HepG2 (cell line): ENCODE measurements around the gene TUBG2. TPM values are rescaled to one million over a fixed set of nuclear protein-coding genes. Genes with fewer than 3 reads are reported as not detected.
A peak's percentile ranks its signal among the peaks of the same experiment; 100 is the strongest.

Source experiments
- GATAD1 ChIP-seq: IDR thresholded peaks from 2 replicates; pipeline ENCODE4 v1.6.1; 2016; ENCODE audit warnings: missing genetic modification reagents, missing compliant biosample characterization
- MZF1 ChIP-seq: sonication (generic); formaldehyde crosslinking; IDR thresholded peaks from 2 replicates; pipeline ENCODE4 v1.8.1; 2023; ENCODE audit warnings: mild to moderate bottlenecking, missing genetic modification reagents, borderline replicate concordance
- ZNF333 ChIP-seq: sonication (generic); formaldehyde crosslinking; IDR thresholded peaks from 2 replicates; pipeline ENCODE4 v1.4.0; 2020; ENCODE audit warnings: mild to moderate bottlenecking, missing genetic modification reagents, borderline replicate concordance
- ZNF382 ChIP-seq: sonication (generic); formaldehyde crosslinking; IDR thresholded peaks from 2 replicates; pipeline ENCODE4 v1.5.0; 2020; ENCODE audit warnings: missing genetic modification reagents, mild to moderate bottlenecking, borderline replicate concordance
- ZNF431 ChIP-seq: sonication (generic); formaldehyde crosslinking; IDR thresholded peaks from 2 replicates; pipeline ENCODE4 v1.9.0; 2022; ENCODE audit warnings: missing genetic modification reagents, low read depth, mild to moderate bottlenecking, borderline replicate concordance
- ZNF564 ChIP-seq: sonication (generic); formaldehyde crosslinking; IDR thresholded peaks from 2 replicates; pipeline ENCODE4 v1.8.1; 2023; ENCODE audit warnings: mild to moderate bottlenecking, missing genetic modification reagents
- ZNF616 ChIP-seq: sonication (generic); formaldehyde crosslinking; IDR thresholded peaks from 2 replicates; pipeline ENCODE4 v1.5.0; 2020; ENCODE audit warnings: low read depth, mild to moderate bottlenecking, missing genetic modification reagents
- polyA plus RNA-seq, 8 experiments: library from polyadenylated mRNA; depleted of rRNA in 3 of 8; stranded (reverse) in 7 of 8; unstranded in 1 of 8; fragments of >200 nt; fragmentation: Illumina TruSeq in 4 of 8; extraction: Trizol in 4 of 8; gene quantifications; 2 replicates each; pipeline versions ENCODE4 v1.2.1 to v1.2.3, GENCODE V29; 2011 to 2016; ENCODE audit warnings: low read depth in 4 of 8, missing spikeins in 1 of 8, mixed read lengths in 1 of 8; ENCODE audit not compliant: insufficient read depth in 1 of 8
- total RNA-seq, 5 experiments: library from RNA; depleted of rRNA; stranded (reverse); fragments of >200 nt; fragmentation: Illumina TruSeq; extraction: Trizol; gene quantifications; 2 replicates each; pipeline ENCODE4 v1.2.3, GENCODE V29; 2016; ENCODE audit warnings: low read depth in 1 of 5
- TF ChIP-seq, protein P1 (sequence below): sonication (generic); formaldehyde crosslinking; conservative IDR thresholded peaks from 2 replicates; pipeline ENCODE4 v1.4.0; 2020; ENCODE audit warnings: missing genetic modification reagents
- TF ChIP-seq, protein P2 (sequence below): sonication (generic); formaldehyde crosslinking; IDR thresholded peaks from 2 replicates; pipeline ENCODE4 v1.4.0; 2020; ENCODE audit warnings: missing genetic modification reagents
- TF ChIP-seq, protein P3 (sequence below): sonication (generic); formaldehyde crosslinking; IDR thresholded peaks from 2 replicates; pipeline ENCODE4 v1.4.0; 2020; ENCODE audit warnings: missing genetic modification reagents, borderline replicate concordance
- TF ChIP-seq, protein P4 (sequence below): sonication (generic); formaldehyde crosslinking; IDR thresholded peaks from 2 replicates; pipeline ENCODE4 v1.5.1; 2020; ENCODE audit warnings: missing genetic modification reagents, mild to moderate bottlenecking, borderline replicate concordance
- TF ChIP-seq, protein P5 (sequence below): sonication (generic); formaldehyde crosslinking; IDR thresholded peaks from 2 replicates; pipeline ENCODE4 v1.4.0; 2020; ENCODE audit warnings: missing genetic modification reagents
- TF ChIP-seq, protein P6 (sequence below): sonication (generic); formaldehyde crosslinking; conservative IDR thresholded peaks from 2 replicates; pipeline ENCODE4 v1.4.0; 2020; ENCODE audit warnings: mild to moderate bottlenecking, missing genetic modification reagents, moderate library complexity

Gene TUBG2
- total and polyA plus RNA-seq, 2 of the 13 experiments (the other 11 are each of a cell fraction or from before 2014, with no cell fraction given) = 16.0 to 42.3 TPM

DNA sequence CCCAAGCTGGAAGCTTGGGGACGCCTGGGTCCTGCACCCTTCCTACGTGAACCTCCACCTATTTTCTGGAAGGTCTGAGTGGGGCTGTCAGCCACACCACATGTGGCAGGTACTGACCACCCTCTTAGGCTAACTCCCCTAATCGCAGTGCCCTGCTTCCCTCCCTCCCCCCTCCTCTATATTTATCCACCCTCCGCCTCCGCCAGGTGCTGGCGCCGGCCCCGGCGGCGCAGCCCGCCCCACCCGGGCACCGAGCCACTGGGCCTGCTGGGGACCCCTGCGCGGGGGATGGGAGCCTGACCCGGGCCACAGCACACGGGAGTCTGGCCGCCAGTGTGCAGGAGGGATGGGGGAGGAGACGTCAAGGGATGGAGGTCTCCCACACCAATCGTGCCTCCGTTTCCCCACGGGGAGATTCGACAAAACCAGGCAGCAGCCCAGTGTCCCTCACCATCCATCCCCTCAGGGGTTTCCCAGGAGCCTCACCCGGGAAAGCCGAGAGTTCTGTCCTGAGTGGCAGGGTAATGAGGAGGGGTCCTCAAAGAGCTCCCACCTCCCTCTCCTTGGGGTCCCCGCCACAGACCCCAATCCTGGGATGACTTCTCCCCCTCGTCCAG is 16.4 kb downstream of the TUBG2 start (continued):
- TF ChIP-seq, protein P1, sequence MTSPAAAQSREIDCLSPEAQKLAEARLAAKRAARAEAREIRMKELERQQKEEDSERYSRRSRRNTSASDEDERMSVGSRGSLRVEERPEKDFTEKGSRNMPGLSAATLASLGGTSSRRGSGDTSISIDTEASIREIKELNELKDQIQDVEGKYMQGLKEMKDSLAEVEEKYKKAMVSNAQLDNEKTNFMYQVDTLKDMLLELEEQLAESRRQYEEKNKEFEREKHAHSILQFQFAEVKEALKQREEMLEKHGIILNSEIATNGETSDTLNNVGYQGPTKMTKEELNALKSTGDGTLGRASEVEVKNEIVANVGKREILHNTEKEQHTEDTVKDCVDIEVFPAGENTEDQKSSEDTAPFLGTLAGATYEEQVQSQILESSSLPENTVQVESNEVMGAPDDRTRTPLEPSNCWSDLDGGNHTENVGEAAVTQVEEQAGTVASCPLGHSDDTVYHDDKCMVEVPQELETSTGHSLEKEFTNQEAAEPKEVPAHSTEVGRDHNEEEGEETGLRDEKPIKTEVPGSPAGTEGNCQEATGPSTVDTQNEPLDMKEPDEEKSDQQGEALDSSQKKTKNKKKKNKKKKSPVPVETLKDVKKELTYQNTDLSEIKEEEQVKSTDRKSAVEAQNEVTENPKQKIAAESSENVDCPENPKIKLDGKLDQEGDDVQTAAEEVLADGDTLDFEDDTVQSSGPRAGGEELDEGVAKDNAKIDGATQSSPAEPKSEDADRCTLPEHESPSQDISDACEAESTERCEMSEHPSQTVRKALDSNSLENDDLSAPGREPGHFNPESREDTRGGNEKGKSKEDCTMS (CRISPR knock-in tag) = no peak
- TF ChIP-seq, protein P2, sequence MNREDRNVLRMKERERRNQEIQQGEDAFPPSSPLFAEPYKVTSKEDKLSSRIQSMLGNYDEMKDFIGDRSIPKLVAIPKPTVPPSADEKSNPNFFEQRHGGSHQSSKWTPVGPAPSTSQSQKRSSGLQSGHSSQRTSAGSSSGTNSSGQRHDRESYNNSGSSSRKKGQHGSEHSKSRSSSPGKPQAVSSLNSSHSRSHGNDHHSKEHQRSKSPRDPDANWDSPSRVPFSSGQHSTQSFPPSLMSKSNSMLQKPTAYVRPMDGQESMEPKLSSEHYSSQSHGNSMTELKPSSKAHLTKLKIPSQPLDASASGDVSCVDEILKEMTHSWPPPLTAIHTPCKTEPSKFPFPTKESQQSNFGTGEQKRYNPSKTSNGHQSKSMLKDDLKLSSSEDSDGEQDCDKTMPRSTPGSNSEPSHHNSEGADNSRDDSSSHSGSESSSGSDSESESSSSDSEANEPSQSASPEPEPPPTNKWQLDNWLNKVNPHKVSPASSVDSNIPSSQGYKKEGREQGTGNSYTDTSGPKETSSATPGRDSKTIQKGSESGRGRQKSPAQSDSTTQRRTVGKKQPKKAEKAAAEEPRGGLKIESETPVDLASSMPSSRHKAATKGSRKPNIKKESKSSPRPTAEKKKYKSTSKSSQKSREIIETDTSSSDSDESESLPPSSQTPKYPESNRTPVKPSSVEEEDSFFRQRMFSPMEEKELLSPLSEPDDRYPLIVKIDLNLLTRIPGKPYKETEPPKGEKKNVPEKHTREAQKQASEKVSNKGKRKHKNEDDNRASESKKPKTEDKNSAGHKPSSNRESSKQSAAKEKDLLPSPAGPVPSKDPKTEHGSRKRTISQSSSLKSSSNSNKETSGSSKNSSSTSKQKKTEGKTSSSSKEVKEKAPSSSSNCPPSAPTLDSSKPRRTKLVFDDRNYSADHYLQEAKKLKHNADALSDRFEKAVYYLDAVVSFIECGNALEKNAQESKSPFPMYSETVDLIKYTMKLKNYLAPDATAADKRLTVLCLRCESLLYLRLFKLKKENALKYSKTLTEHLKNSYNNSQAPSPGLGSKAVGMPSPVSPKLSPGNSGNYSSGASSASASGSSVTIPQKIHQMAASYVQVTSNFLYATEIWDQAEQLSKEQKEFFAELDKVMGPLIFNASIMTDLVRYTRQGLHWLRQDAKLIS (CRISPR knock-in tag) = no peak
- no peak for TF ChIP-seq MZF1 (CRISPR knock-in tag)
- TF ChIP-seq, protein P3, sequence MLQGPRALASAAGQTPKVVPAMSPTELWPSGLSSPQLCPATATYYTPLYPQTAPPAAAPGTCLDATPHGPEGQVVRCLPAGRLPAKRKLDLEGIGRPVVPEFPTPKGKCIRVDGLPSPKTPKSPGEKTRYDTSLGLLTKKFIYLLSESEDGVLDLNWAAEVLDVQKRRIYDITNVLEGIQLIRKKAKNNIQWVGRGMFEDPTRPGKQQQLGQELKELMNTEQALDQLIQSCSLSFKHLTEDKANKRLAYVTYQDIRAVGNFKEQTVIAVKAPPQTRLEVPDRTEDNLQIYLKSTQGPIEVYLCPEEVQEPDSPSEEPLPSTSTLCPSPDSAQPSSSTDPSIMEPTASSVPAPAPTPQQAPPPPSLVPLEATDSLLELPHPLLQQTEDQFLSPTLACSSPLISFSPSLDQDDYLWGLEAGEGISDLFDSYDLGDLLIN = 0 out of 2 replicates have a peak, but pooled peaks have one; percentile 3
- peak; percentile 11; the same call in 1 of the 2 replicates for TF ChIP-seq GATAD1 (CRISPR knock-in tag)
- TF ChIP-seq, protein P4, sequence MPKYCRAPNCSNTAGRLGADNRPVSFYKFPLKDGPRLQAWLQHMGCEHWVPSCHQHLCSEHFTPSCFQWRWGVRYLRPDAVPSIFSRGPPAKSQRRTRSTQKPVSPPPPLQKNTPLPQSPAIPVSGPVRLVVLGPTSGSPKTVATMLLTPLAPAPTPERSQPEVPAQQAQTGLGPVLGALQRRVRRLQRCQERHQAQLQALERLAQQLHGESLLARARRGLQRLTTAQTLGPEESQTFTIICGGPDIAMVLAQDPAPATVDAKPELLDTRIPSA (CRISPR knock-in tag) = 0 out of 2 replicates have a peak, but pooled peaks have one; percentile 34
- TF ChIP-seq, protein P5, sequence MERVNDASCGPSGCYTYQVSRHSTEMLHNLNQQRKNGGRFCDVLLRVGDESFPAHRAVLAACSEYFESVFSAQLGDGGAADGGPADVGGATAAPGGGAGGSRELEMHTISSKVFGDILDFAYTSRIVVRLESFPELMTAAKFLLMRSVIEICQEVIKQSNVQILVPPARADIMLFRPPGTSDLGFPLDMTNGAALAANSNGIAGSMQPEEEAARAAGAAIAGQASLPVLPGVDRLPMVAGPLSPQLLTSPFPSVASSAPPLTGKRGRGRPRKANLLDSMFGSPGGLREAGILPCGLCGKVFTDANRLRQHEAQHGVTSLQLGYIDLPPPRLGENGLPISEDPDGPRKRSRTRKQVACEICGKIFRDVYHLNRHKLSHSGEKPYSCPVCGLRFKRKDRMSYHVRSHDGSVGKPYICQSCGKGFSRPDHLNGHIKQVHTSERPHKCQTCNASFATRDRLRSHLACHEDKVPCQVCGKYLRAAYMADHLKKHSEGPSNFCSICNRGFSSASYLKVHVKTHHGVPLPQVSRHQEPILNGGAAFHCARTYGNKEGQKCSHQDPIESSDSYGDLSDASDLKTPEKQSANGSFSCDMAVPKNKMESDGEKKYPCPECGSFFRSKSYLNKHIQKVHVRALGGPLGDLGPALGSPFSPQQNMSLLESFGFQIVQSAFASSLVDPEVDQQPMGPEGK (CRISPR knock-in tag) = peak; percentile 7; the same call in 1 of the 2 replicates
- TF ChIP-seq ZNF564 (CRISPR knock-in tag) = no peak
- TF ChIP-seq ZNF431 (CRISPR knock-in tag) = no peak
- no peak for TF ChIP-seq ZNF616 (CRISPR knock-in tag)
- TF ChIP-seq ZNF382 = no peak
- TF ChIP-seq ZNF333 = peak; percentile 2; the same call in 1 of the 2 replicates
- TF ChIP-seq, protein P6, sequence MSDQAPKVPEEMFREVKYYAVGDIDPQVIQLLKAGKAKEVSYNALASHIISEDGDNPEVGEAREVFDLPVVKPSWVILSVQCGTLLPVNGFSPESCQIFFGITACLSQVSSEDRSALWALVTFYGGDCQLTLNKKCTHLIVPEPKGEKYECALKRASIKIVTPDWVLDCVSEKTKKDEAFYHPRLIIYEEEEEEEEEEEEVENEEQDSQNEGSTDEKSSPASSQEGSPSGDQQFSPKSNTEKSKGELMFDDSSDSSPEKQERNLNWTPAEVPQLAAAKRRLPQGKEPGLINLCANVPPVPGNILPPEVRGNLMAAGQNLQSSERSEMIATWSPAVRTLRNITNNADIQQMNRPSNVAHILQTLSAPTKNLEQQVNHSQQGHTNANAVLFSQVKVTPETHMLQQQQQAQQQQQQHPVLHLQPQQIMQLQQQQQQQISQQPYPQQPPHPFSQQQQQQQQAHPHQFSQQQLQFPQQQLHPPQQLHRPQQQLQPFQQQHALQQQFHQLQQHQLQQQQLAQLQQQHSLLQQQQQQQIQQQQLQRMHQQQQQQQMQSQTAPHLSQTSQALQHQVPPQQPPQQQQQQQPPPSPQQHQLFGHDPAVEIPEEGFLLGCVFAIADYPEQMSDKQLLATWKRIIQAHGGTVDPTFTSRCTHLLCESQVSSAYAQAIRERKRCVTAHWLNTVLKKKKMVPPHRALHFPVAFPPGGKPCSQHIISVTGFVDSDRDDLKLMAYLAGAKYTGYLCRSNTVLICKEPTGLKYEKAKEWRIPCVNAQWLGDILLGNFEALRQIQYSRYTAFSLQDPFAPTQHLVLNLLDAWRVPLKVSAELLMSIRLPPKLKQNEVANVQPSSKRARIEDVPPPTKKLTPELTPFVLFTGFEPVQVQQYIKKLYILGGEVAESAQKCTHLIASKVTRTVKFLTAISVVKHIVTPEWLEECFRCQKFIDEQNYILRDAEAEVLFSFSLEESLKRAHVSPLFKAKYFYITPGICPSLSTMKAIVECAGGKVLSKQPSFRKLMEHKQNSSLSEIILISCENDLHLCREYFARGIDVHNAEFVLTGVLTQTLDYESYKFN = no peak
